EH (cell line): ENCODE results near the gene ADAM12.

Source experiments
- DNase-seq: peaks from one replicate; pipeline ENCODE4 v3.0.0-alpha.2; 2015; ENCODE audit warnings: low read depth

ADAM12 gene

GRCh38 chr10:126387931-126388911, at the start of gene ADAM12:
TSS of gene ADAM12 (minus strand) at chr10:126388477. CDS start at chr10:126388145, 332 bp downstream.
- DNase-seq: peak; percentile 75

GRCh38 chr10:126437635-126438406, 49.5 kb upstream of the ADAM12 start:
- no peak for DNase-seq

GRCh38 chr10:126434235-126434634, 46.0 kb upstream of the ADAM12 start:
- DNase-seq: no peak

GRCh38 chr10:126433351-126433750, 45.1 kb upstream of the ADAM12 start:
- peak; percentile 22 for DNase-seq

GRCh38 chr10:126432507-126432906, 44.2 kb upstream of the ADAM12 start:
- DNase-seq: no peak

GRCh38 chr10:126431816-126432215, 43.5 kb upstream of the ADAM12 start:
- no peak for DNase-seq

GRCh38 chr10:126430512-126430911, 42.2 kb upstream of the ADAM12 start:
- DNase-seq: no peak

GRCh38 chr10:126429275-126429674, 41.0 kb upstream of the ADAM12 start:
- no peak for DNase-seq

GRCh38 chr10:126425489-126426065, 37.3 kb upstream of the ADAM12 start:
- no peak for DNase-seq

- DNase-seq: no peak
These were observed 36.8 kb upstream of the ADAM12 start for GRCh38 chr10:126425032-126425431.

GRCh38 chr10:126423732-126424491, 35.6 kb upstream of the ADAM12 start:
- DNase-seq: no peak

GRCh38 chr10:126422567-126422966, 34.3 kb upstream of the ADAM12 start:
- peak; percentile 35 for DNase-seq

- peak; percentile 95 for DNase-seq
These were observed 33.5 kb upstream of the ADAM12 start for GRCh38 chr10:126421756-126422256.

- no peak for DNase-seq
These were observed 32.5 kb upstream of the ADAM12 start for GRCh38 chr10:126420567-126421300.

GRCh38 chr10:126417220-126417825, 29.0 kb upstream of the ADAM12 start:
- DNase-seq: peak; percentile 62

- DNase-seq: no peak
These were observed 21.5 kb upstream of the ADAM12 start for GRCh38 chr10:126409821-126410220.

GRCh38 chr10:126408953-126409641, 20.8 kb upstream of the ADAM12 start:
- no peak for DNase-seq

GRCh38 chr10:126407831-126408230, 19.6 kb upstream of the ADAM12 start:
- no peak for DNase-seq

GRCh38 chr10:126405239-126405775, 17.0 kb upstream of the ADAM12 start:
- DNase-seq: no peak
